ENCODE measurements around the gene PLCL2. TPM values are rescaled to one million over a fixed set of nuclear protein-coding genes. Genes with fewer than 3 reads are reported as not detected.

The PLCL2 gene
- total and polyA plus RNA-seq, 11 donors: 10.4 to 80.9 (median 53.0) TPM

DNA sequence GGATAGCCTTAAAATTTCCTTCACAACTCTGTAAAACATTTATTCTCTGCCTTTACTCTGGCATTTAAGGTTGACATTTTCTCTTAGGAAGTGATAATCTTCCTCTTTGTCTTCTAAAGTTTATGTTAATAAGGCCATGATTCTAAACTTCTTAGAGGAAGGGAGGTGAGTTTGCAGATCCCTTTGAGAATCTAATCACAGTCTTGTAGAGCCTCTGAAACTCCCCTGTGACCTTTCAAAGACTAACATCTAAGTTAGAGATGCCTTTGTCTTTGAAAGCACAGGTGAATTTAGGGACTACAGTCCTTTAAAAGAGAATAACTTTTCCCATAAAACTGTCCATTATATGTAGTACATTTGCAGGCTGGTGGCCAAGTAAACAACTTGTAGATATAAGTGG lies 115.1 kb downstream of the PLCL2 start:
- H3K27me3 ChIP-seq: no peaks in the 10 kb centered on the region
- no peak overlapping the region for H3K27ac ChIP-seq
- intact Hi-C loops (cut with DNase I): no loop called here
- DNase-seq (no peak), ATAC-seq (no peak)
- H3K4me3 ChIP-seq: no peak overlapping the region
- peaks cover 7 to 54% (median 21%) of the 10 kb centered on the region in 12 donors for H3K4me1 ChIP-seq
- peaks cover 0 to 30% (median 0%) of the 10 kb centered on the region in 12 donors for H3K9me3 ChIP-seq
- TF ChIP-seq CTCF (IDR thresholded peaks at IDR 0.05) (no peak), POLR2A (IDR thresholded peaks at IDR 0.05) (no peak)
- H3K36me3 ChIP-seq: no peaks in the 10 kb centered on the region

GRCh38 chr3:17003457-17003856 lies 118.7 kb downstream of the PLCL2 start:
- intact Hi-C loops (cut with DNase I): no loop called here
- ATAC-seq: peak in 1 of 4 donors; percentile 36
- H3K4me3 ChIP-seq: no peak overlapping the region
- H3K27me3 ChIP-seq: no peaks in the 10 kb centered on the region
- no peak for TF ChIP-seq POLR2A (IDR thresholded peaks at IDR 0.05)
- TF ChIP-seq CTCF (IDR thresholded peaks at IDR 0.05): no peak
- no peak for DNase-seq
- peaks cover 3 to 44% (median 25%) of the 10 kb centered on the region in 12 donors for H3K4me1 ChIP-seq
- H3K27ac ChIP-seq: no peak overlapping the region
- H3K36me3 ChIP-seq: no peaks in the 10 kb centered on the region
- peaks cover 0 to 30% (median 0%) of the 10 kb centered on the region in 12 donors for H3K9me3 ChIP-seq

GRCh38 chr3:17006132-17006852 lies 121.5 kb downstream of the PLCL2 start:
- ATAC-seq (peak in 3 of 4 donors; percentile 22 to 29 (median 26)), DNase-seq (no peak)
- intact Hi-C loops (cut with DNase I): no loop called here
- Histone ChIP-seq H3K36me3 (peaks cover 0 to 21% (median 17%) of the 10 kb centered on the region in 9 donors), H3K27ac (no peak overlapping the region), H3K4me1 (peaks cover 0 to 31% (median 16%) of the 10 kb centered on the region in 12 donors), H3K4me3 (no peak overlapping the region), H3K27me3 (no peaks in the 10 kb centered on the region), H3K9me3 (peaks cover 0 to 21% (median 0%) of the 10 kb centered on the region in 12 donors)
- WGBS, 4 donors: 30 to 36% (median 34%) methylated on average over 2 of the region's 2 CpGs
- TF ChIP-seq POLR2A (IDR thresholded peaks at IDR 0.05): no peak
- TF ChIP-seq CTCF (IDR thresholded peaks at IDR 0.05): no peak

DNA sequence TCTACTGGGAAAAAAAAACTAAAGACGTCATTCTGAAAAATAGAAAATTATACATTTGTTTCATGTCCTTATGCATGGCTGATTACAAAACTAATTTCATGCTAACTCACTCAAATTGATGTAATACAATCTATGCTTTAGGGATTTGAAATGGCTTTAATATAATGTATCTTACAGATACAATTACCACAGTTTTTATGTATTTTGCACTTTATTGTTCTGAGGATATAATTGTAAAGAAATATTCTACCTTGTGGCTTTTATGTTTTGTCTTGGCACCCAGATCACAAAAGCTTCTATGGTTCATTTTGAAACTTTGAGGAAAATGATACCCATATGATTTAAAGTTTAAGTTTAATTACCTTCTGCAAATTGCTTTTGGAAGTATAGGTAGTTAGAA lies 122.5 kb downstream of the PLCL2 start:
- peaks cover 0 to 31% (median 16%) of the 10 kb centered on the region in 12 donors for H3K4me1 ChIP-seq
- H3K27ac ChIP-seq: no peak overlapping the region
- H3K27me3 ChIP-seq: no peaks in the 10 kb centered on the region
- ATAC-seq (no peak), DNase-seq (no peak)
- peaks cover 0 to 11% (median 0%) of the 10 kb centered on the region in 12 donors for H3K9me3 ChIP-seq
- TF ChIP-seq CTCF (IDR thresholded peaks at IDR 0.05): no peak
- no peak for TF ChIP-seq POLR2A (IDR thresholded peaks at IDR 0.05)
- H3K36me3 ChIP-seq: peaks cover 0 to 29% (median 27%) of the 10 kb centered on the region in 9 donors
- intact Hi-C loops (cut with DNase I): no loop called here
- no peak overlapping the region for H3K4me3 ChIP-seq
- 87 to 94% (median 90%) methylated on average over 1 of the region's 1 CpG for WGBS, 4 donors
